NCI-H526 treated with DMSO at 0.1 percent for 48 hours (cell line): ENCODE data around the gene PEBP1.

Experiments used
- DNase-seq: peaks from one replicate; lab custom pipeline; 2025; lab: John Stamatoyannopoulos, UW

Gene PEBP1

DNA sequence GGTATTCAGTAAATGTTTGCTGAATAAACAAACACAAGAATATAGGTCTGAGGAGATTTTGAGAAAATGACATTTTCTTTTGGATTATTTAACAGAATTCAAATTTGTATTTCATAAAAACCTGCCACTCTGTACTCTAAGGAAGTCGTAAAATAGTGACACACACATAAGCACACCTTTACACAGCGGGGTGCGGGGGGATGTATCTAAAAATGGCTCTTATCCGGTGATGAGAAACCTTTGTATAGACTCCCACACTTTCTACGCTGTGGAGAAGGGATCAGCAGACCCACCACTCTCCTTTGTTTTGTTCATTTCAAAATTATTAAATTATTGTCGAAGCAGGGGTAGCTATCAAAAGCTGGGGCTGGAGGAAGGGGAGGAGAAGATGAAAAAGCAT is 58.0 kb downstream of the PEBP1 start:
- DNase-seq: no peak
